Activated naive CD4-positive, alpha-beta T cell treated with anti-CD3 and anti-CD28 coated beads, Interleukin-2, amount 10 ng/mL, durations not matched to agents 5 hours and 36 hours (primary cell): ENCODE results near the gene WWC1. TPM values are rescaled to one million over a fixed set of nuclear protein-coding genes. Genes with fewer than 3 reads are reported as not detected.

ENCODE experiments used
- total RNA-seq, 2 experiments: library from RNA; stranded (reverse); gene quantifications; one replicate each; pipeline ENCODE4 v1.2.3, GENCODE V29; 2021

The WWC1 gene
- under 1 TPM; 0.35 to 0.63 TPM for total RNA-seq

DNA sequence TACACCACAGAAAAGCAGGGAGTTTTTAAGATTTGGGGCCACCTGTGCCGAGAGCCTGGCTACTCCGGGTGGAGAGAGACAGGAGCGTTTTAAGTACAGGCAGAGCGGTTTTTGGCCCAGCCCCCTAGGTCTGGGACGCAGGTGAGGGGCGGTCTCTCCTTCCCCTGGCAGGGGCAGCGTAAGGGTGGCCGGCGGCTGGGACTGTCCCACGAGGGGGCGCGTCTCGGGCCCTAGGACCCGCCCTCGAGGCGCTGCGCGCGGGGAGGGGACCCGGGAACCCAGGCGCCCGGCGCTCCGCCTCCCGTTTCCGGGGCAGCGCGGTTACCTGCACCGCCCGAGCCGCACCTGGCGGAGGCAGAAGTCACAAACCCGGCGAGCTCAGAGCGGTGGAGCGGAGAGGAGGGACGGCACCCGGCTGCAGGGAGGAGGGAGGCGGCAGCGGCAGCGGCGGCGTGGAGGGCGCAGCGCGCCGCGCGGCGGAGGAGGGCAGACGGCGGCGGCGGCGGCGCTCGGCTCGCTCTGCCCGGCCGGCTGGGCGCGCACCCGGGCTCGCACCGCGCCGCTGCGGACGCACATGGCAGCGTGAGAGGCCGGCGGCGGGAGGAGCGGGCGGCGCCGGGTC lies at the start of gene WWC1:
WWC1 (plus strand) TSS at position 304 of the 622 bp plus-strand sequence. CDS start 508 bp downstream, outside the sequence.

DNA sequence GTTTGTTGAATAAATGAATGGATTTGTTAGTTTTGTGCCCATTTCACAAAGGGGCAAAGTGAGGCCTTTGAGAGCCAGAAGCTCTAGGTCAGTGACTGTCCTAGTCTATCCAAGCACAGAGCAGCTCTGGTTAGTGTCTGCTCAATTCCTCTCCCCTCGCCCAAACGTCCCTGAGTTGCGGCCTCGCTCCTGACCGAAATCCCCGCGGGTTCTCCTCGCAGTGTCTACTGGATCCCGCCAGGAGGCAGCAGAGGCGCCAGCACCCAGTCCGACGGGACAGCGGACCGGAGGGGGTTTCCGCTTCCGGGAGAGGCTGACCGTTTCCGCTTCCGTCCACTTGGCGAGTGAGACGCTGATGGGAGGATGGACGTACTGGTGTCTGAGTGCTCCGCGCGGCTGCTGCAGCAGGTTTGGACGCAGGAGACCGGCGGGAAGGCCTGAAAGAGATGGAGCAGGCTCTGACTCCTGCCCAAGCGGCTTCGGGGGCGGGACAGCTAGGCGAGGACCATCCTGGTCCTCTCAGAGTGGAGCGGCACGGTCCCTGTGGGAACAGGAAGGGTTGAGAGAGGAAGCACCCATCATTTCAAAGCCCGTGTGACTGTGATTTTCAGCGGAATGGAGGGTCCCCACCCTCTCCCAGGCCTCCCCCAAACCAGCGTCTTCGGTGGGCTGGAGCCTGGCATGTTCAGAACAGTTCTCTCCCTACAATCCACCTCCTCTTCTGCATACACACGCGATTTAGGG lies 194.9 kb downstream of the WWC1 start, which contains the start of gene RARS1:
RARS1 (plus strand) TSS at position 336 of the 744 bp plus-strand sequence; CDS start at position 364, 28 bp downstream.

Other genes starting within 250 kb of the WWC1 start
- gene RARS1, start 194.8 kb downstream of the WWC1 start, total RNA-seq = 10 to 100 TPM; 66.1 to 68.2 TPM
- gene FBLL1, start 237.7 kb downstream of the WWC1 start, total RNA-seq = under 1 TPM in 1 of 2 experiments, not detected in 1; 0.30 TPM